ENCODE measurements around the gene OR51Q1.

- TF ChIP-seq CTCF (IDR thresholded peaks at IDR 0.05; ENCODE audit: low read depth, low read length, missing input control) (no peak), YY1 (IDR thresholded peaks at IDR 0.05) (no peak), MAX (IDR thresholded peaks at IDR 0.05) (no peak), RAD21 (IDR thresholded peaks at IDR 0.05) (no peak), TAF1 (conservative IDR thresholded peaks at IDR 0.05) (no peak), GABPA (IDR thresholded peaks at IDR 0.05 in 1 of 2, conservative IDR thresholded peaks at IDR 0.05 in 1 of 2) (no peak), JUND (IDR thresholded peaks at IDR 0.05) (no peak), EGR1 (IDR thresholded peaks at IDR 0.05; ENCODE audit: low read depth in 2 of 2) (no peak), ZBTB33 (IDR thresholded peaks at IDR 0.05) (no peak), RXRA (IDR thresholded peaks at IDR 0.05) (no peak), REST (IDR thresholded peaks at IDR 0.05) (no peak), SP1 (IDR thresholded peaks at IDR 0.05) (no peak), FOXA2 (IDR thresholded peaks at IDR 0.05) (no peak), ATF3 (IDR thresholded peaks at IDR 0.05) (no peak)
These were observed 1.2 kb downstream of the OR51Q1 start for GRCh38 chr11:5423131-5423530.
